ENCODE measurements around the gene FSD1.

FSD1 gene

DNA sequence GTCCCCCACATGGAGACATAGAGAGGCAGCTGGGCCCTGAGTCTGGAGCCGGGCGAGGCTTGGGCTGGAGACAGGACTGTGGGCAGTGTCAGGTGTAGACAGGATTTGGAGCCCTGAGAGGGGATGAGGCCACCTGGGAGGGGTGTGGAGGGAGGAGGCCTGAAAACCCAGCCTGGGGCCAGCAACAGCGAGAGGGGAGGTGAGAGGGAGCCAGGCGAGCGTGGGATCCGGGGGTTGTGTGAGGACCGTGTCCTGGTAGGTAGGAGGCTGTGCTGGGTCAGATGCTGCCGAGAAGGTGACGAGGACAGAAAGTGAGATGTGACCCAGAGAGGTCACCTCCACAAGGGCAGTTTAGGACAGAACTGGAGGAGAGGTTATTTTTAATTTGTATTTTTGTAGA is 46.3 kb downstream of the FSD1 start:
- Histone ChIP-seq H3K4me3 (ENCODE audit: low read length) (no peak overlapping the region), H3K36me3 (ENCODE audit: control insufficient read depth, insufficient read depth, low read length, severe bottlenecking) (no peaks in the 10 kb centered on the region), H3K27me3 (replicated peaks; ENCODE audit: control insufficient read depth, insufficient read depth, low read length) (no peaks in the 10 kb centered on the region), H3K9me3 (ENCODE audit: control insufficient read depth, low read length) (no peaks in the 10 kb centered on the region), H3K4me1 (ENCODE audit: control insufficient read depth, insufficient read depth, low read length) (no peaks in the 10 kb centered on the region), H3K9ac (ENCODE audit: low read length) (no peak overlapping the region)
- no peak for DNase-seq (ENCODE audit: low read depth)

GRCh38 chr19:4352701-4353121 is 48.3 kb downstream of the FSD1 start:
- H3K4me3 ChIP-seq (ENCODE audit: low read length), result no peak overlapping the region
- no peaks in the 10 kb centered on the region for H3K36me3 ChIP-seq (ENCODE audit: control insufficient read depth, insufficient read depth, low read length, severe bottlenecking)
- DNase-seq (ENCODE audit: low read depth), result peak; percentile 87
- H3K9me3 ChIP-seq (ENCODE audit: control insufficient read depth, low read length), result no peaks in the 10 kb centered on the region
- H3K9ac ChIP-seq (ENCODE audit: low read length), result no peak overlapping the region
- no peaks in the 10 kb centered on the region for H3K27me3 ChIP-seq (replicated peaks; ENCODE audit: control insufficient read depth, insufficient read depth, low read length)
- no peaks in the 10 kb centered on the region for H3K4me1 ChIP-seq (ENCODE audit: control insufficient read depth, insufficient read depth, low read length)

GRCh38 chr19:4354282-4354681 is 49.9 kb downstream of the FSD1 start:
- Histone ChIP-seq H3K9me3 (ENCODE audit: control insufficient read depth, low read length) (no peaks in the 10 kb centered on the region), H3K36me3 (ENCODE audit: control insufficient read depth, insufficient read depth, low read length, severe bottlenecking) (peaks cover 2% of the 10 kb centered on the region), H3K27me3 (replicated peaks; ENCODE audit: control insufficient read depth, insufficient read depth, low read length) (no peaks in the 10 kb centered on the region), H3K4me3 (ENCODE audit: low read length) (no peak overlapping the region), H3K9ac (ENCODE audit: low read length) (no peak overlapping the region), H3K4me1 (ENCODE audit: control insufficient read depth, insufficient read depth, low read length) (no peaks in the 10 kb centered on the region)
- no peak for DNase-seq (ENCODE audit: low read depth)

DNA sequence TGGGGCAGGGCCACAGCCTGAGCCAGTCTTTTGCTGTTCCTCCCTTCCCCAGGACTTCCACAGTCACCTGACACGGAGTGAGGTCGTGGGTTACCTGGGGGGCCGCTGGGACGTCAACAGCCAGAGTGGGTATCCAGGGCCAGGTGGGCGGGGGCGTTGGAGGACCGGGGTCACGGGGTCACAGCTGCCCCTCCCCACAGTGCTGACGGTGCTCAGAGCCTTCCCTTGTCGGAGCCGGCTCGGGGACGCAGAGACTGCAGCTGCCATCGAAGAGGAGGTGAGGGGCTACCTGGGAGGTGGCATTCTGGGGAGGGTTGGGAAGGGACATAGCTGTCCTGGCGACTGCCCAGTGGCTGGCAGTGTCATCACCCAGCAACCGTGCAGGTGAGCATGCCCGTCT is 50.5 kb downstream of the FSD1 start:
- Histone ChIP-seq H3K9me3 (ENCODE audit: control insufficient read depth, low read length) (no peaks in the 10 kb centered on the region), H3K9ac (ENCODE audit: low read length) (no peak overlapping the region), H3K36me3 (ENCODE audit: control insufficient read depth, insufficient read depth, low read length, severe bottlenecking) (peaks cover 7% of the 10 kb centered on the region), H3K27me3 (replicated peaks; ENCODE audit: control insufficient read depth, insufficient read depth, low read length) (no peaks in the 10 kb centered on the region), H3K4me3 (ENCODE audit: low read length) (no peak overlapping the region), H3K4me1 (ENCODE audit: control insufficient read depth, insufficient read depth, low read length) (no peaks in the 10 kb centered on the region)
- DNase-seq (ENCODE audit: low read depth), result no peak

- peaks cover 30% of the 10 kb centered on the region for H3K36me3 ChIP-seq (ENCODE audit: control insufficient read depth, insufficient read depth, low read length, severe bottlenecking)
- no peaks in the 10 kb centered on the region for H3K27me3 ChIP-seq (replicated peaks; ENCODE audit: control insufficient read depth, insufficient read depth, low read length)
- H3K9me3 ChIP-seq (ENCODE audit: control insufficient read depth, low read length), result no peaks in the 10 kb centered on the region
- no peak overlapping the region for H3K4me3 ChIP-seq (ENCODE audit: low read length)
- no peaks in the 10 kb centered on the region for H3K4me1 ChIP-seq (ENCODE audit: control insufficient read depth, insufficient read depth, low read length)
- no peak for DNase-seq (ENCODE audit: low read depth)
- H3K9ac ChIP-seq (ENCODE audit: low read length), result no peak overlapping the region
Observed at GRCh38 chr19:4357095-4357797, 52.8 kb downstream of the FSD1 start.

DNA sequence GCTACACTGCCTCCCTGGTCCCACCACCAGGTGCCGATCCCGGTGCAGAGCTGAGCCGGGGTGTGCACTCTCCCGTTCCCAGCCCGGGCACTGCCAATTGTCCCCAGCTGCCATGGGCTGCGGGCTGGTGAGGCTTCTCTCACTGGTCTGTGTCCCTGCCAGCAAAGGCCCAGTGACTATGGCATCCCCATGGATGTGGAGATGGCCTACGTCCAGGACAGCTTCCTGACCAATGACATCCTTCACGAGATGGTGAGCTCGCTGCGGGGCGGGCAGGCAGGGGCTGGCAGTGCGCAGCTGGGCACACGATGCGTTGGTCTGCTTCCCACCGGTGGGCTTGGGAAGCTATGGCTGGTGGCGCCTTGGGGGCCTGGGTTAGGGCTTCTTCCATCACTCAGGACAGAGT is 53.5 kb downstream of the FSD1 start:
- no peak for DNase-seq (ENCODE audit: low read depth)
- no peak overlapping the region for H3K9ac ChIP-seq (ENCODE audit: low read length)
- H3K4me3 ChIP-seq (ENCODE audit: low read length), result no peak overlapping the region
- H3K4me1 ChIP-seq (ENCODE audit: control insufficient read depth, insufficient read depth, low read length), result no peaks in the 10 kb centered on the region
- H3K9me3 ChIP-seq (ENCODE audit: control insufficient read depth, low read length), result no peaks in the 10 kb centered on the region
- peaks cover 37% of the 10 kb centered on the region for H3K36me3 ChIP-seq (ENCODE audit: control insufficient read depth, insufficient read depth, low read length, severe bottlenecking)
- H3K27me3 ChIP-seq (replicated peaks; ENCODE audit: control insufficient read depth, insufficient read depth, low read length), result no peaks in the 10 kb centered on the region

- DNase-seq (ENCODE audit: low read depth), result no peak
- Histone ChIP-seq H3K4me3 (ENCODE audit: low read length) (no peak overlapping the region), H3K9ac (ENCODE audit: low read length) (no peak overlapping the region), H3K36me3 (ENCODE audit: control insufficient read depth, insufficient read depth, low read length, severe bottlenecking) (peaks cover 47% of the 10 kb centered on the region), H3K27me3 (replicated peaks; ENCODE audit: control insufficient read depth, insufficient read depth, low read length) (no peaks in the 10 kb centered on the region), H3K9me3 (ENCODE audit: control insufficient read depth, low read length) (no peaks in the 10 kb centered on the region), H3K4me1 (ENCODE audit: control insufficient read depth, insufficient read depth, low read length) (no peaks in the 10 kb centered on the region)
Observed at GRCh38 chr19:4358709-4359626, 54.6 kb downstream of the FSD1 start.

DNA sequence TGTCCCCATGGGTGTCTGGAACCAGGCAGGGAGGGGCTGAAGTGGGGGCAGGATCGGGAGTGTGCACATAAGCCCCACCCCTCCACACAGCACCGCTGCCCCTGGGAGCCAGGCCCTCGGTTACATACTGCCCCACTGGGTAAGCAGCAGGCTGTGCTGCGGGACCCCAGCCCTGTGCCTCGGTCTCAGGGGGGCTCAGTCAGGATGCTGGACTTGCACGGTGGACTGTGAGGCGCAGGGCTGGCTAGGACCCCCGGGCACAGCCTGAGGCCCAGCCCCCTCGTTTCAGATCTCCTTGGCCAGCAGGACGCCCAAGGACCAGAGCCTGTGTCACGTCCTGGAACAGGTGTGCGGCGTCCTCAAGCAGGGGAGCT is 55.2 kb downstream of the FSD1 start:
- H3K36me3 ChIP-seq (ENCODE audit: control insufficient read depth, insufficient read depth, low read length, severe bottlenecking), result peaks cover 52% of the 10 kb centered on the region
- H3K4me3 ChIP-seq (ENCODE audit: low read length), result no peak overlapping the region
- no peaks in the 10 kb centered on the region for H3K9me3 ChIP-seq (ENCODE audit: control insufficient read depth, low read length)
- no peaks in the 10 kb centered on the region for H3K27me3 ChIP-seq (replicated peaks; ENCODE audit: control insufficient read depth, insufficient read depth, low read length)
- no peak for DNase-seq (ENCODE audit: low read depth)
- no peaks in the 10 kb centered on the region for H3K4me1 ChIP-seq (ENCODE audit: control insufficient read depth, insufficient read depth, low read length)
- no peak overlapping the region for H3K9ac ChIP-seq (ENCODE audit: low read length)

DNA sequence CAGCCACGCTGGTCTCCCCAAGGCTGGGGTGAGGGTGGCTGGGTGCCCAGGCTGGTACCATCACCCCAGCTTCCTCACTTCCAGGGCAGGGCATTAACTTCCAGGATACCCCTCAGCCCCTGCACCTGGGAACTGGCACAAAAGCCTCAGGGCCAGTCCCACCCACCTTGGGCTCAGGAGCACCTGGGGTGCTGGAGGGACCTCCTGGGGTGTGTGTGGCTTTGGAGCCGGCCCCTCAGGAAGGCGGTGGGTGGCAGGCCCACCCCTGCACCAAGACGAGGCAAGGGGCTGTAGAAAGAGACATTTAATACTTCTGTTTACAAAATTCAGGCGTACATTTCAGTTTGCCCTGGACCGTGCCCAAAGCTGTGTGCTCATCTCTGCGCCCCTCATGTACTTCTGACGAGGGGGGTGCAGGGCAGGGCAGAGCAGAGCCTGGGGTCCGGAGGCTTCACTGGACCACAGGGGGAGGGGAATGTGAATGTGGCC is 55.7 kb downstream of the FSD1 start:
- no peaks in the 10 kb centered on the region for H3K4me1 ChIP-seq (ENCODE audit: control insufficient read depth, insufficient read depth, low read length)
- H3K27me3 ChIP-seq (replicated peaks; ENCODE audit: control insufficient read depth, insufficient read depth, low read length), result no peaks in the 10 kb centered on the region
- no peak overlapping the region for H3K9ac ChIP-seq (ENCODE audit: low read length)
- DNase-seq (ENCODE audit: low read depth), result no peak
- no peaks in the 10 kb centered on the region for H3K9me3 ChIP-seq (ENCODE audit: control insufficient read depth, low read length)
- no peak overlapping the region for H3K4me3 ChIP-seq (ENCODE audit: low read length)
- peaks cover 55% of the 10 kb centered on the region for H3K36me3 ChIP-seq (ENCODE audit: control insufficient read depth, insufficient read depth, low read length, severe bottlenecking)

GRCh38 chr19:4360641-4361151 is 56.3 kb downstream of the FSD1 start:
- Histone ChIP-seq H3K4me3 (ENCODE audit: low read length) (no peak overlapping the region), H3K9ac (ENCODE audit: low read length) (no peak overlapping the region), H3K36me3 (ENCODE audit: control insufficient read depth, insufficient read depth, low read length, severe bottlenecking) (peaks cover 61% of the 10 kb centered on the region), H3K4me1 (ENCODE audit: control insufficient read depth, insufficient read depth, low read length) (no peaks in the 10 kb centered on the region), H3K27me3 (replicated peaks; ENCODE audit: control insufficient read depth, insufficient read depth, low read length) (no peaks in the 10 kb centered on the region), H3K9me3 (ENCODE audit: control insufficient read depth, low read length) (no peaks in the 10 kb centered on the region)
- no peak for DNase-seq (ENCODE audit: low read depth)

Measured in adipocyte (in vitro differentiated cells).